ENCODE data around the gene AMBRA1.
"Not testable (repeated sequence)": the region's sequence is repeated elsewhere in the genome, so short reads cannot be mapped to it uniquely, and the experiment has no call there.

The AMBRA1 gene

DNA sequence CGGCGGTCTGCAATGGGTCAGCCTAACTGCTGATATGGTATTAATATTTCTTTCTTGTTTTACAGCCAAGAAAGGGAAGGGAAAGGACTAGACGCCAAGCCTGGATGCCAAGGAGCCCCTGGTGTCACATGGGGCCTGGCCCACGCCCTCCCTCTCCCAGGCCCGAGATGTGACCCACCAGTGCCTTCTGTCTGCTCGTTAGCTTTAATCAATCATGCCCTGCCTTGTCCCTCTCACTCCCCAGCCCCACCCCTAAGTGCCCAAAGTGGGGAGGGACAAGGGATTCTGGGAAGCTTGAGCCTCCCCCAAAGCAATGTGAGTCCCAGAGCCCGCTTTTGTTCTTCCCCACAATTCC is 210.4 kb downstream of the AMBRA1 start:
- DNase-seq (ENCODE audit: low read depth, low spot score): no peak

DNA sequence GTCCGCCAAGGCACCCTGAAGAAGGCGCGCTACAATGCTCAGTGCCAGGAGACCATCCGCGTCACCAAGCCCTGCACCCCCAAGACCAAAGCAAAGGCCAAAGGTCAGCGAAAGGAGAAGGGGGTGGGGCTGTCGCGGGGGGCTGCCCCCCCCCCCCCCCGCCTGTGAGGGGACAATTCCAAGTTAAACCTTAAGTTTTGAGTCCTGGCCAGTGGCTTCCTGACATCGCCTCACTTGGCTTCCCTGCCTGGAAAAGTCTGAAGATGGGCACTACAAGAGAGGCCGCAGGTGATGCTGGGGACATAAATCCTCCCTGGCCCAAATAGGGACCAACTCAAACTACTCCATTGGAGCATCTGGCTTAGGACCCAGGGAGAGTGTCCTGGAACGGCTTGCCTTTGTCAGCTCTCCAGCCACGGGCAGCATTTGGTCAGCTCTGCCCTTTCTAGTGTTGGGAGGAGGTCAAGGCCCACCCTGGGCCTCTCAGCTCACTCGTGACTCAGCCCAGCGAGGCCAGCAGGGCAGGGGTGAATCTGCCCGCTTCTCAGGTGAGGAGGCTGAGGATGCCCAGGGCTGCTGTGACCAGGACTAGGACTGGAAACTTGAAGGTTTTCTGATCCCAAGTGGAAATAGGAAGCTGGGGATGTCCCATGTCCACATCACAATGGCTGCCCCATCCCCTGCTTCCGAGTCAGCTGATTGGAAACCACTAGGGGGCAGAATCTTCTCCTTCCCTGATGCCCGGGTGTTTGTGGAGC is 211.0 kb downstream of the AMBRA1 start:
- no peak for DNase-seq (ENCODE audit: low read depth, low spot score)

DNA sequence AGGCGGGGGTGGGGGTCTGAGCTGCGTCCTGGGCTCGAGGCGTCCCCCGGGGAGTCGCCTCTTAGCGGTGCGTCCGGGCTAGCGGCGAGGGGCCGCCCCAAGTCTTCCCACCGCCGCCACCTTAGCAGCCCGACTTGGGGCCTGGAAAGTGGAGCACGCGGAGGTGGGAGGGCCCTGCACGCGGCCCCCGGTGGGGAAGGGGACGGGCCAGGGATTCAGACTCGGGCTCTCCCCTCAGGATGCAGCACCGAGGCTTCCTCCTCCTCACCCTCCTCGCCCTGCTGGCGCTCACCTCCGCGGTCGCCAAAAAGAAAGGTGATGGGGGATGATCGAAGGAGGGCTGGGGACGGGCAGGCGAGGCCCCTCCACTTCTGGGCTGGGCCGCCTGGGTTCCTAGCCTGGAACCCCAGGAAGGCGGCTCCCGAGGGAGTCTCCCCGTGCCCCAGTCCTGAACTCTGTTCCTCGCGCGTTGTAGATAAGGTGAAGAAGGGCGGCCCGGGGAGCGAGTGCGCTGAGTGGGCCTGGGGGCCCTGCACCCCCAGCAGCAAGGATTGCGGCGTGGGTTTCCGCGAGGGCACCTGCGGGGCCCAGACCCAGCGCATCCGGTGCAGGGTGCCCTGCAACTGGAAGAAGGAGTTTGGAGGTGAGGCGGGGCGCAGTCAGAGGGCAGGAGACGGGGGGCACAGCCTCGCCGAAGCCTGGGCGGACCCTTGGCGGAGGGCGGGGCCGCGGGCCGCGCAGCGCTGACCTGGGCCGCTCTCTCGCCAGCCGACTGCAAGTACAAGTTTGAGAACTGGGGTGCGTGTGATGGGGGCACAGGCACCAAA is 211.8 kb downstream of the AMBRA1 start:
- no peak for DNase-seq (ENCODE audit: low read depth, low spot score)

DNA sequence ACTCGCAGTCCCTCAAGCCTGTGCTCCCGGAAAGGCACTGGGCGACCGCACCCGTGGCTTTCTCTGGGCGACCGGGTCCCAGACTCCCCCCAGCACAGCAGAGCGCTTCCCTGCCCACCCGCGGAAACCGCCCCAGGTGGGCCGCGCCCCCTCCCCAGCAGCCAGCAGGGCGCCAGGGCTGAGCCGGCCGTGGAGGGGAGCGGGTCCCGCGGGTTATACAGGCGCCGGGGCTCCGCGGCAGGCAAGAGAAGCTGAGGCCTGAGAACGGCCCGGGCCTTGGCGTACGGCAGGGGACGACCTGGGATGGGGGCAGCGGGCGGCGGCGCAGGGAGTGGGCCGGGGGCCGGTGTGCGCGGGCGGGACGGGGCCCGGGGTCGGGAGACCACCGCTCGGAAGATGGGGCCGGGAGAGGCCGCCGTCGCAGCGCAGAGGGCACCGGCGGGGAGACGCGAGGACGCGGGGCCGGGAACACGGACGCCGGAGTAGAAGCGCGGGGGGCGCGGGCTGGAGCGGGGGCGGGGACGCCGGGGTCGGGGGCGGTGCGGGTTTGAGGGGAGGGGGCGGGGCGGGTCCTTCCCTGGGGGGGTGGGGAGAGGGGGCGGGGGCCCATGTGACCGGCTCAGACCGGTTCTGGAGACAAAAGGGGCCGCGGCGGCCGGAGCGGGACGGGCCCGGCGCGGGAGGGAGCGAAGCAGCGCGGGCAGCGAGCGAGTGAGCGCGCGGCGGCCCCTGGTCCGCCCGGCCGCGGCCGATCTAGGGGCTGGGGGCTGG is 212.6 kb downstream of the AMBRA1 start, which contains the start of gene MDK:
Gene MDK (plus strand): TSS at position 622 of the 771 bp plus-strand sequence. CDS start 389 bp downstream, outside the sequence.
- DNase-seq (ENCODE audit: low read depth, low spot score): no peak

DNA sequence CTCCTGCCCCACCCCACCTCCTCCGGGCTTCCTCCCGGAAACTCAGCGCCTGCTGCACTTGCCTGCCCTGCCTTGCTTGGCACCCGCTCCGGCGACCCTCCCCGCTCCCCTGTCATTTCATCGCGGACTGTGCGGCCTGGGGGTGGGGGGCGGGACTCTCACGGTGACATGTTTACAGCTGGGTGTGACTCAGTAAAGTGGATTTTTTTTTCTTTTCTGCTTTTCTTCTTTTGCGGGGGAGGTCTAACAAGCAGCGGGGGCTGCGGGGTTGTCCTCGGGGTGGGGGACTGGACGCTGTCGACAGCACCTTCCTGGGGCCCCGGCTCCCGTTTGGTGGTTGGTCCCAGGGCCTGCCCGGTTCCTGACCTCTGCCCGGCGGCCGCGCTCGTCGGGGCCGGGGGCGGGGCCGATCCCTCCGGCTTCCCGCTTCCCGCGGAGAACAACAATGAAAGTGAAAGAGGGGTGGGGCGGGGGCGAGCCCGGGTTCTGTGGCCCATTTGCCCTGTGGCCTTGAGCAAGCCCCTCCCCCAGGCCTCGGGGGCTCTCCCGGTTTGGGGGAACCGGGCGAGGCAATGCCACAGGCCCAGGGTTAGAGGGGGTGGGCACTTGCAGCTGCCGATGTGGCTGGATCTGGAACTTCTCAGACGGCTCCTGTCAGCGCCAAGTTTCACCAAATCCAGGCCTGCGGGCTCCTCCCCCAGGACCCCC is 213.3 kb downstream of the AMBRA1 start:
- no peak for DNase-seq (ENCODE audit: low read depth, low spot score)

DNA sequence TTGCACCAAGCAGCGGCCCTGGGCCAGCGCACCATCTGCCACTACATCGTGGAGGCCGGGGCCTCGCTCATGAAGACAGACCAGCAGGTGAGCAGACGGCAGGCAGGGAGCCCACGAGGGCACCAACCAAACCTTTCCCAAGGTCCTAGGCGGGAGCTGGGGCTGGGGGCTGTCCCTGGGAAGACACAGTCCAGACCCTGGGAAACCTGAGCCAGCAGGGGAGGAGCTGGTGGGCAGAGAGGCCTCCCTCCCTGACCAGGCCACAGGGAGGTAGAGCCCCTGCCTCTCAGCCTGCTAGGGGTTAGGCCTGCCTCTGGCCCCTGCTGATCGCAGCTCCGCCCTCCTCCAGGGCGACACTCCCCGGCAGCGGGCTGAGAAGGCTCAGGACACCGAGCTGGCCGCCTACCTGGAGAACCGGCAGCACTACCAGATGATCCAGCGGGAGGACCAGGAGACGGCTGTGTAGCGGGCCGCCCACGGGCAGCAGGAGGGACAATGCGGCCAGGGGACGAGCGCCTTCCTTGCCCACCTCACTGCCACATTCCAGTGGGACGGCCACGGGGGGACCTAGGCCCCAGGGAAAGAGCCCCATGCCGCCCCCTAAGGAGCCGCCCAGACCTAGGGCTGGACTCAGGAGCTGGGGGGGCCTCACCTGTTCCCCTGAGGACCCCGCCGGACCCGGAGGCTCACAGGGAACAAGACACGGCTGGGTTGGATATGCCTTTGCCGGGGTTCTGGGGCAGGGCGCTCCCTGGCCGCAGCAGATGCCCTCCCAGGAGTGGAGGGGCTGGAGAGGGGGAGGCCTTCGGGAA is 214.1 kb downstream of the AMBRA1 start:
- DNase-seq (ENCODE audit: low read depth, low spot score): not testable (repeated sequence)

DNA sequence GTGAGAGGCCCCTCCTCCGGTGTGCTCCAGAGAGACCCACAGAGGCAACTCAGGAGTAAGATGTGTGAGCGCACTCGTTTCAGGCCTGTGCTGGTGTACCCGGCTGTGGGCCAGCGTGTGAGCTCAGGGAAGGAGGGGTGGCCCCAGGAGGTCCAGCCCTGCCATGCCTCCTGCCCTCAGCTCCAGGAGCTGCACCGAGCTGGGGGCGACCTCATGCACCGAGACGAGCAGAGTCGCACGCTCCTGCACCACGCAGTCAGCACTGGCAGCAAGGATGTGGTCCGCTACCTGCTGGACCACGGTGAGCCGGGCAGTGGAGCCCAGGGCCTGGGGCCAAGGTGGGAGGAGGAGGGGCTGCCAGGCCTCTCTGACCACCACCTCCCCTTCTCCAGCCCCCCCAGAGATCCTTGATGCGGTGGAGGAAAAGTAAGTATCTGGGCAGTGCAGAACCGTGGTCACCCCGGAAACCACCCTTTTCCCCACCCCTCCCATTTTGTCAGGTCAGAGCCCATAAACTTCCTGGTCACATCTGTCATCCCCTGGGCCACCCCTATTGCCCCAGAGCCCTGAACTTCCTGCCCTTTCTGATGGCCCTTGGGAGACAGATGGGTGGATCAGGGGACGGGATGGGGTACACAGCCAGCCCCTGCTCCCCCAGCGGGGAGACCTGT is 214.9 kb downstream of the AMBRA1 start:
- DNase-seq (ENCODE audit: low read depth, low spot score): no peak

DNA sequence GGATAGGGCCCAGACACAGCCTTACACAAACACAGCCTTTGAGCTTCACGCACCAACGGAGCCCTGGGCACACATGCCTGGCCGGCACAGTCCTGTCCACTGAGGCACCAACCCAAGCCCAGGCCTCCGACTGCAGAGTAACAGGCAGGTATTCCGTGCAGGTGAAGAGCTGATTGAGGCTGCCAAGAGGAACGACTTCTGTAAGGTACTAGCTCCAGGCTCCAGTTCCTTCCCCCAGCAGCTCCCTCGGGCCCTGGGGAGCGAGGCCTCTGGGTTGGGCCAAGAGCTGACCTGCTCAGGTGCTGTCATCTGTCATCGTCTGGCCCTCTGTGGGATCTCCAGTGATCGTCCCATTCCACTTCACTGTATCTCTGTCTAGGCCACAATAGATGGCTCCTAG is 215.5 kb downstream of the AMBRA1 start:
- no peak for DNase-seq (ENCODE audit: low read depth, low spot score)

DNA sequence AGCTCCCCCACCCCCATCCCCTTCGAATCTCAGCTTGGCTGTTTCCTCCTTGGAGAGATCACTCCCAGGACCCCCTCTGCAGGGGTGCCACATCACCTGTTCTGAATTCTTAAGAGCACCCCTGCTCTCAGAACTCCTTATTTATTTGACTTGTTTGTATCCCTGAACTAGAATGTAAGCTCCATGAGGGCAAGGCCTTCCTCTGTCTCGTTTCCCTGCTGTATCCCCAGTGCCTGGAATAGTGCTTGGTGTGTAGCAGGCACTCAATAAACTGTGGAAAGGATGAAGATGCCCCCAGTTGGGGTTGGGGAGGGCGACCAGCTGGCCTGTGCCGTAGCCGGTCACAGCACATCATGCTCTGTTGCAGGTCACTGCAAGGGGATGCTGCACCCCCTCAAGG is 216.0 kb downstream of the AMBRA1 start:
- no peak for DNase-seq (ENCODE audit: low read depth, low spot score)

DNA sequence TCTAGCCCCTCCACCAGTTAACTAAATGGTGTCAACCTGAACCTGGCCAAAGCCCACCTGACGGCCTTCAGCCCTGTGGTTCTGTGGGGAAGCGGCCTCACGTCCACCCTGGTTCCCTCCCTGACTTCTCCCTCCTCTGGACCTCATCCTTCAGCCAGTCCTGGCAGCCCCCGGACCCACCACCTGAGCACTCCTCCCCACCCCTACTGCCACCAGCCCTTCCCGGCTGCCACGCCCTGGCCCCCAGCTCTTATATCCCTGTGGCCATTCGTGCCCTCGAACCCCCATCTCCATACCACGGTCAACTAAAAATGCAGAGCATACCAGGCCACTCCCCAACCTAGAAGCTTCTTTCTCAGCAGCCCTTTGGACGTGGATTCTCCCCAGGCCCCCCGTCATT is 216.5 kb downstream of the AMBRA1 start:
- DNase-seq (ENCODE audit: low read depth, low spot score): no peak

DNA sequence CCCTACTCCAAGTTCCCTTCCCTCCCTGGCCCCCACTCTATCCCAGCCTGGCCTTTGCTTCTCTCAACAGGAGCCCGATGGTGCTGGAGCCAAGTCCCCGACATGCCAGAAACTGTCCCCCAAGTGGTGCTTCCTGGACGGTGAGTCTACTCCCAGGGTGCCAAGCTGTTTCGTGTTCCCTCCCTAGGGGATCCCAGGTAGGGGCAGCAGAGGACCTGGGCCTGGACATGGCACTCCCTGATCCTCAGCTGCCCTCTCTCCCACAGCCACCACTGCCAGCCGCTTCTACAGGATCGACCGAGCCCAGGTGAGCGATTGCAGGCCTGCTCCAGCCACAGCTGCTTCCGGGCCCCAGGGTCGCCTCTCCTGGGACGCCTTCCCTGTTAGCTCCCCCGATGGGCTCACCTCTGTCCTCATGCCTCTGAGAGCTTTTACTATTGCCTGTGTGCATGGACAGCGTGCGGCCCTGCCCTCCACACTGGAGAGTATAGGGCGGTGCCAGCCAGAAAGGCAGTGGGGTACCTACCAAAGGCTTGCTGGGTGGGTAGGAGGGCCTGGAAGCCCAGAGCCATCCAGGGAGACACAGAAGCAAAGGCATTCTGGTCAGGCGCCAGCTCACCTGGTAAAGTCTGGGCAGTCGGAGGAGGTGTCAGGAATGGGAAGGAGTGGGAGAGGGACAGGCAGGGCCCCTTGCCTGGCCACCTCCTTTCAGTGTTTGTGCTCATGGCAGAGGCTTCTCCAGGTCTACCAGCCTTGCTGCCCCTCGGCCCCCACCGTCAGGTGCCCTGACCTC is 217.4 kb downstream of the AMBRA1 start:
- no peak for DNase-seq (ENCODE audit: low read depth, low spot score)

DNA sequence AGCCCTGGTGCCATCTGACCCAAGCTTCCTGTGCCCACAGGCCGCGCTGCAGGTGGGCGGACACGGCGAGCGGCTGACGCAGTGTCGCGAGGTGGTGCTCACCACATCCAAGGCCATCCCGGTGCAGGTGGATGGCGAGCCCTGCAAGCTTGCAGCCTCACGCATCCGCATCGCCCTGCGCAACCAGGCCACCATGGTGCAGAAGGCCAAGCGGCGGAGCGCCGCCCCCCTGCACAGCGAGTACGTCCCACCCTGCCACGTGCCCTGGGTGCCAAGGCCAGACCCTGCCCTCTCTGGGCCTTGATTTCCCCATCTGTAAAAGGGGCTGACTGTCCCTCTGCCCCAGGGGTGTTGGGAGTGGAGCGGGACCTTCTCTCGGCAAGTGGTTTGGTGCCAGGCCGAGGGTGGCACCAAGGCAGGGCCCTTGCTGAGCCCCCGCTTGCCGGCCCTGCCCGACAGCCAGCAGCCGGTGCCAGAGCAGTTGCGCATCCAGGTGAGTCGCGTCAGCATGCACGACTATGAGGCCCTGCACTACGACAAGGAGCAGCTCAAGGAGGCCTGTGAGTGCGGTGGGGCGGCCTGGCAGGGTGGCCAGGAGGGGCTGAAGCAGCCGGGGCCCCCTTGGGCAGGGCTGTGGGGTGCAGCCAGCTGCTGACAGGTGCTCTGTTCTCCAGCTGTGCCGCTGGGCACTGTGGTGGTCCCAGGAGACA is 218.3 kb downstream of the AMBRA1 start:
- no peak for DNase-seq (ENCODE audit: low read depth, low spot score)

DNA sequence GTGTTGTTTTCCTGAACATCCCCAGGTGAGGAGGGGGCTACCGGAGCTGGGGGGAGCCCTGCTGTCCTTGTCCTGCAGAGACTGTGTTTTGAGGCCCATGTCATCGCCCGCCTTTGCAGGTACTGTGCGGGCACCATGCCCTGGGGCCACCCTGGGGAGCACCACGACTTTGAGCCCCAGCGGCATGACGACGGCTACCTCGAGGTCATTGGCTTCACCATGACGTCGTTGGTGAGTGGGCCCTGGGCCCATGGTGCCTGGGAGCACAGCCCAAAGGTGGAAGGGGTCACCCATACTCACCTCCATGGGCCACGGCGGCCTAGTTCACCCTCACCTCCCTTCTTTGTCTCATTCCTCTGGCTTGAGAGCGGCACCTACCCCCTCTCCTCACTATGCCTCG is 219.0 kb downstream of the AMBRA1 start:
- no peak for DNase-seq (ENCODE audit: low read depth, low spot score)

DNA sequence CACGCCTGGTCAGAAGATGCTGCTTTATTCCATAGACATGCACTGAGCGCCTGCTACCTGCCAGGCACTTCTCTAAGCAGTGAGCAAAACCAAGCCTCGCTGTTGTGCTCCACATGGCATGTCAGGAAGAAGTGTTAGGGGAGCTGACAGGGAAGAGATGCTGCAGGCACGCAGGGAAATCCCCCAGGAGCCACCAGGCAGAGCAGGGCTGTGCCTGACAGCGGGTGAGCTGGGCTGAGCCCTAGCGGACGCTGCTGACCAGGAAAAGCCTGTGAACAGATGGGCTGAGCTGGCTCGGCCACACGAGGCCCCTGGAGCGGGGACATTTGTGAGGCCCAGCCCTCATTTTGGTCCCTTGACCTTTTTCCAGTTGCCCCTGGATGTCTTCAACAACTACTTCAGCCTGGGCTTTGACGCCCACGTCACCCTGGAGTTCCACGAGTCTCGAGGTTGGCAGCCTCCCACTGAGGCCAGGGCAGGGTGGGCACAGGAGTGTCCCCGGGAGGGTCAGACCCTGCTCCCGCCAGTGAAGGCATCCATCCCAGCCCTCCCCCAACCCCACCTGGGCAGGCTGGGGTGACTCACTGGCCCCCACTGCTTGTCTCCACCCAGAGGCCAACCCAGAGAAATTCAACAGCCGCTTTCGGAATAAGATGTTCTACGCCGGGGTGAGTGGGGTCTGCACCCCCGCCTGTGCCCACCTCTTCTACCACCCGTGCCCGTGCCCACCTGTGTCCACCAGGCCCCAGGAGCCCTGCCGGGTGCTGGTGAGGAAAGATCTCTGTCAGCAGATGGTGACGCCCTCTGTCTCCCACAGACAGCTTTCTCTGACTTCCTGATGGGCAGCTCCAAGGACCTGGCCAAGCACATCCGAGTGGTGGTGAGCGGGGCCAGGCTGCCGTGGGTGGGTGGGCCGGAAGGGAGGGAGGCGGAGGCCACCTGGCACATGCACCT is 219.8 kb downstream of the AMBRA1 start:
- no peak for DNase-seq (ENCODE audit: low read depth, low spot score)

DNA sequence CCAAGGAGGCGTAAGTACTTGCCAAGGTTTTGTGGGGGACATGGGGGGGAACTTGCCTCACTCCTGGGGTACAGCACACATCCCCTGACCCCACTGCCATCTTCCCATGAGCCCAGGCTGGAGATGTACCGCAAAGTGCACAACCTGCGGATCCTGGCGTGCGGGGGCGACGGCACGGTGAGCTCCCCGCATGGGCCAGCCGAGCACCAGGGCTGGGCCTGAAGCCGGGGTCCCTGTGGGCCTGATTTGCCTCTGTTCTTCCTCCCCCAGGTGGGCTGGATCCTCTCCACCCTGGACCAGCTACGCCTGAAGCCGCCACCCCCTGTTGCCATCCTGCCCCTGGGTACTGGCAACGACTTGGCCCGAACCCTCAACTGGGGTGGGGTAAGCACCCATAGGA is 221.3 kb downstream of the AMBRA1 start:
- not testable (repeated sequence) for DNase-seq (ENCODE audit: low read depth, low spot score)

DNA sequence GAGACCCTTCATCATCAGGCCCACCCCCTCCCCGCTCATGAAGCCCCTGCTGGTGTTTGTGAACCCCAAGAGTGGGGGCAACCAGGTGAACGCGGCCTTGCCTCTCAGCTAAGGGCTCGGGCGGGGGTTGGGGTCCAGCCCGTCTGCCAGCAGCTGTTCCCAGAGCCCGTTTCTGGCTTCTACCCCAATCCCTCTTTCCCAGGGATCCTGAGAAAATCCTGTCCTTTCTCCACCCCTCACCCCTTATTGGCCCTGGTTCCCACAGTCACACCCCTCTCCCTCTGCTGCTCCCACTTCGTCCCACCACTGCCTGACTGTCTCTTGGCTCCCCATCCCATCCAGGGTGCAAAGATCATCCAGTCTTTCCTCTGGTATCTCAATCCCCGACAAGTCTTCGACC is 221.7 kb downstream of the AMBRA1 start:
- DNase-seq (ENCODE audit: low read depth, low spot score): no peak

DNA sequence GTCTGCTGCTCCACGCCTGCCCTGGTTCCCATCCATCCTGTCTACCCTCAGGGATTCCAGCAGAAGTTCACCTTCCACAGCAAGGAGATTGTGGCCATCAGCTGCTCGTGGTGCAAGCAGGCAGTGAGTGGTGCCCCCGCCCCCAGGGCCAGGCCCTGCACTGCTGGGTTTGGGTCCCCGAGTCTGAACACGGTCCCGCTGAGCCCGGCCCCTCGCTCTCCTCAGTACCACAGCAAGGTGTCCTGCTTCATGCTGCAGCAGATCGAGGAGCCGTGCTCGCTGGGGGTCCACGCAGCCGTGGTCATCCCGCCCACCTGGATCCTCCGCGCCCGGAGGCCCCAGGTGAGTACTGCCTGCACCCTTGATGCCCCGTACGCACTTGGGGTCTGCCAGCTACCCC is 222.6 kb downstream of the AMBRA1 start:
- not testable (repeated sequence) for DNase-seq (ENCODE audit: low read depth, low spot score)

DNA sequence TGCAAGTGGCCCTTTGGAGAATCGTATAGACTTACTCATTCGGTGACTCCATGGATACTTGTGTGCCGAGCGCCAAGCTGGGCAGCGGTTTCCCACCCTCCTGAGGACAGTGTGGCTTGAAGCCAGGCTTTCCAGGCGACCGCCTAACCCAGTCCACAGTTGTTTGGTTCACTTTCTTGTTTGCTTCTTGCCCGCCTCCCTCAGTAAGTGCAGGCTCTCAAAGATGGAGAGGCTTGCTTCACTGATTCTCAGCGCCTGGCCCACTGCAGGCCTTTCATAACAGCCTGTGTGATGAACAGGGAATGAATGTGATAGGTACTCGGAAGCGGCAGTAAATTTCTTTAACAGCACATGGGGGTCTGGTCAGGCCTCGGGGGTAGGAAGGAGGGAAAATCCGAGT is 223.6 kb downstream of the AMBRA1 start:
- DNase-seq (ENCODE audit: low read depth, low spot score): no peak
